Activated T-helper 2 cell treated with anti-CD3 and anti-CD28 coated beads, Interferon-gamma antibody, Interleukin-2, Interleukin-4, amounts not matched to agents 10 μg/mL and 5 μg/mL and 100 μg/mL, durations not matched to agents 14 hours and 24 hours and 36 hours (primary cell): ENCODE data around the gene CACNA1E. TPM values are rescaled to one million over a fixed set of nuclear protein-coding genes. Genes with fewer than 3 reads are reported as not detected.
"Not testable (repeated sequence)": the region's sequence is repeated elsewhere in the genome, so short reads cannot be mapped to it uniquely, and the experiment has no call there.

ENCODE experiments used
- DNase-seq: peaks from one replicate; pipeline ENCODE4 v3.0.0; 2021; ENCODE audit warnings: low spot score
- H3K27ac Mint-ChIP-seq: one replicate; pipeline ENCODE4 v1.8.0; 2021; ENCODE audit warnings: mixed read lengths
- H3K27me3 Mint-ChIP-seq: one replicate; pipeline ENCODE4 v1.8.0; 2021; ENCODE audit warnings: low read depth, mixed read lengths
- H3K36me3 Mint-ChIP-seq: one replicate; pipeline ENCODE4 v1.8.0; 2021; ENCODE audit warnings: low read depth, mixed read lengths
- H3K4me1 Mint-ChIP-seq: one replicate; pipeline ENCODE4 v1.8.0; 2021; ENCODE audit warnings: low read depth, mixed read lengths
- H3K4me3 Mint-ChIP-seq: one replicate; pipeline ENCODE4 v1.8.0; 2021; ENCODE audit warnings: low read depth, mild to moderate bottlenecking, moderate library complexity, mixed read lengths
- H3K9me3 Mint-ChIP-seq: one replicate; pipeline ENCODE4 v1.8.0; 2021; ENCODE audit warnings: mixed read lengths
- intact Hi-C: fragments of 100-400 bp; cut with micrococcal nuclease; formaldehyde crosslinking; loops from one replicate; pipeline ENCODE4 v1.15.1; 2023
- total RNA-seq: library from RNA; stranded (reverse); gene quantifications from 2 replicates; pipeline ENCODE4 v1.2.3, GENCODE V29; 2022

CACNA1E gene
- total RNA-seq, 1 donor from 2014 or later: not detected

GRCh38 chr1:181531951-181532600, 48.8 kb downstream of the CACNA1E start:
- H3K4me3 Mint-ChIP-seq: no peak overlapping the region
- no peak for DNase-seq
- intact Hi-C loops: no loop called here
- peaks cover 17% of the 10 kb centered on the region for H3K27me3 Mint-ChIP-seq
- H3K4me1 Mint-ChIP-seq: no peaks in the 10 kb centered on the region
- H3K36me3 Mint-ChIP-seq: no peaks in the 10 kb centered on the region
- no peak overlapping the region for H3K27ac Mint-ChIP-seq
- peaks cover 8% of the 10 kb centered on the region for H3K9me3 Mint-ChIP-seq

- Mint-ChIP-seq H3K4me3 (no peak overlapping the region), H3K27me3 (peaks cover 22% of the 10 kb centered on the region), H3K4me1 (no peaks in the 10 kb centered on the region), H3K36me3 (no peaks in the 10 kb centered on the region), H3K27ac (no peak overlapping the region), H3K9me3 (no peaks in the 10 kb centered on the region)
- DNase-seq: no peak
- intact Hi-C loops: no loop called here
Measured at GRCh38 chr1:181538836-181539235, 55.5 kb downstream of the CACNA1E start.

- intact Hi-C loops: no loop called here
- Mint-ChIP-seq H3K27ac (no peak overlapping the region), H3K9me3 (no peaks in the 10 kb centered on the region), H3K27me3 (peaks cover 27% of the 10 kb centered on the region), H3K36me3 (no peaks in the 10 kb centered on the region), H3K4me1 (no peaks in the 10 kb centered on the region), H3K4me3 (no peak overlapping the region)
- no peak for DNase-seq
Measured at GRCh38 chr1:181541458-181541857, 58.1 kb downstream of the CACNA1E start.

GRCh38 chr1:181541947-181542346, 58.6 kb downstream of the CACNA1E start:
- Mint-ChIP-seq H3K27me3 (peaks cover 29% of the 10 kb centered on the region), H3K27ac (no peak overlapping the region), H3K4me1 (no peaks in the 10 kb centered on the region)

GRCh38 chr1:181542406-181542805, 59.1 kb downstream of the CACNA1E start:
- H3K27ac Mint-ChIP-seq, H3K4me3 Mint-ChIP-seq, DNase-seq, H3K36me3 Mint-ChIP-seq, intact Hi-C loops, H3K4me1 Mint-ChIP-seq, H3K9me3 Mint-ChIP-seq: not testable (repeated sequence)
- peaks cover 30% of the 10 kb centered on the region for H3K27me3 Mint-ChIP-seq

More at GRCh38 chr1:181541947-181542346, 58.6 kb downstream of the CACNA1E start:
- Mint-ChIP-seq H3K4me3 (no peak overlapping the region), H3K36me3 (no peaks in the 10 kb centered on the region), H3K9me3 (no peaks in the 10 kb centered on the region)
- DNase-seq: no peak
- intact Hi-C loops: no loop called here

- Mint-ChIP-seq H3K36me3 (no peaks in the 10 kb centered on the region), H3K27ac (no peak overlapping the region), H3K4me1 (no peaks in the 10 kb centered on the region), H3K27me3 (peaks cover 18% of the 10 kb centered on the region), H3K4me3 (no peak overlapping the region), H3K9me3 (no peaks in the 10 kb centered on the region)
- intact Hi-C loops: no loop called here
- no peak for DNase-seq
Measured at GRCh38 chr1:181545395-181545794, 62.1 kb downstream of the CACNA1E start.

GRCh38 chr1:181548497-181548896, 65.2 kb downstream of the CACNA1E start:
- no peak for DNase-seq
- Mint-ChIP-seq H3K27me3 (peaks cover 13% of the 10 kb centered on the region), H3K4me1 (no peaks in the 10 kb centered on the region), H3K27ac (no peak overlapping the region), H3K9me3 (no peaks in the 10 kb centered on the region), H3K36me3 (no peaks in the 10 kb centered on the region), H3K4me3 (no peak overlapping the region)
- intact Hi-C loops: no loop called here

- Mint-ChIP-seq H3K36me3 (no peaks in the 10 kb centered on the region), H3K4me3 (no peak overlapping the region), H3K4me1 (no peaks in the 10 kb centered on the region), H3K27me3 (peaks cover 6% of the 10 kb centered on the region), H3K27ac (no peak overlapping the region), H3K9me3 (no peaks in the 10 kb centered on the region)
- no peak for DNase-seq
- intact Hi-C loops: no loop called here
Measured at GRCh38 chr1:181551249-181551648, 67.9 kb downstream of the CACNA1E start.

- Mint-ChIP-seq H3K4me3 (no peak overlapping the region), H3K27ac (no peak overlapping the region), H3K27me3 (peaks cover 5% of the 10 kb centered on the region), H3K36me3 (no peaks in the 10 kb centered on the region), H3K9me3 (no peaks in the 10 kb centered on the region), H3K4me1 (no peaks in the 10 kb centered on the region)
- no peak for DNase-seq
- intact Hi-C loops: no loop called here
Measured at GRCh38 chr1:181551754-181552153, 68.4 kb downstream of the CACNA1E start.

GRCh38 chr1:181554465-181554864, 71.1 kb downstream of the CACNA1E start:
- no peak overlapping the region for H3K4me3 Mint-ChIP-seq
- H3K27me3 Mint-ChIP-seq: no peaks in the 10 kb centered on the region
- no peaks in the 10 kb centered on the region for H3K4me1 Mint-ChIP-seq
- H3K9me3 Mint-ChIP-seq: no peaks in the 10 kb centered on the region
- no peak overlapping the region for H3K27ac Mint-ChIP-seq
- intact Hi-C loops: no loop called here
- H3K36me3 Mint-ChIP-seq: no peaks in the 10 kb centered on the region
- no peak for DNase-seq

- DNase-seq: no peak
- intact Hi-C loops: no loop called here
- peaks cover 10% of the 10 kb centered on the region for H3K27me3 Mint-ChIP-seq
- H3K36me3 Mint-ChIP-seq: no peaks in the 10 kb centered on the region
- no peak overlapping the region for H3K4me3 Mint-ChIP-seq
- H3K9me3 Mint-ChIP-seq: no peaks in the 10 kb centered on the region
- H3K27ac Mint-ChIP-seq: no peak overlapping the region
- H3K4me1 Mint-ChIP-seq: no peaks in the 10 kb centered on the region
Measured at GRCh38 chr1:181556631-181557030, 73.3 kb downstream of the CACNA1E start.

- Mint-ChIP-seq H3K9me3 (no peaks in the 10 kb centered on the region), H3K27me3 (peaks cover 11% of the 10 kb centered on the region), H3K36me3 (no peaks in the 10 kb centered on the region), H3K27ac (no peak overlapping the region), H3K4me1 (no peaks in the 10 kb centered on the region), H3K4me3 (no peak overlapping the region)
- intact Hi-C loops: no loop called here
- DNase-seq: no peak
Measured at GRCh38 chr1:181557313-181557712, 74.0 kb downstream of the CACNA1E start.

GRCh38 chr1:181558416-181558815, 75.1 kb downstream of the CACNA1E start:
- Mint-ChIP-seq H3K27ac (no peak overlapping the region), H3K4me3 (no peak overlapping the region), H3K36me3 (no peaks in the 10 kb centered on the region), H3K9me3 (no peaks in the 10 kb centered on the region), H3K4me1 (no peaks in the 10 kb centered on the region), H3K27me3 (peaks cover 11% of the 10 kb centered on the region)
- intact Hi-C loops: no loop called here
- no peak for DNase-seq

GRCh38 chr1:181559142-181559541, 75.8 kb downstream of the CACNA1E start:
- Mint-ChIP-seq H3K9me3 (no peaks in the 10 kb centered on the region), H3K4me1 (no peaks in the 10 kb centered on the region), H3K27me3 (peaks cover 11% of the 10 kb centered on the region), H3K4me3 (no peak overlapping the region), H3K27ac (no peak overlapping the region), H3K36me3 (no peaks in the 10 kb centered on the region)
- no peak for DNase-seq
- intact Hi-C loops: no loop called here
